Measurements from ENCODE around the gene ANKRD11.
A peak's percentile ranks its signal among the peaks of the same experiment; 100 is the strongest.

The ANKRD11 gene

DNA sequence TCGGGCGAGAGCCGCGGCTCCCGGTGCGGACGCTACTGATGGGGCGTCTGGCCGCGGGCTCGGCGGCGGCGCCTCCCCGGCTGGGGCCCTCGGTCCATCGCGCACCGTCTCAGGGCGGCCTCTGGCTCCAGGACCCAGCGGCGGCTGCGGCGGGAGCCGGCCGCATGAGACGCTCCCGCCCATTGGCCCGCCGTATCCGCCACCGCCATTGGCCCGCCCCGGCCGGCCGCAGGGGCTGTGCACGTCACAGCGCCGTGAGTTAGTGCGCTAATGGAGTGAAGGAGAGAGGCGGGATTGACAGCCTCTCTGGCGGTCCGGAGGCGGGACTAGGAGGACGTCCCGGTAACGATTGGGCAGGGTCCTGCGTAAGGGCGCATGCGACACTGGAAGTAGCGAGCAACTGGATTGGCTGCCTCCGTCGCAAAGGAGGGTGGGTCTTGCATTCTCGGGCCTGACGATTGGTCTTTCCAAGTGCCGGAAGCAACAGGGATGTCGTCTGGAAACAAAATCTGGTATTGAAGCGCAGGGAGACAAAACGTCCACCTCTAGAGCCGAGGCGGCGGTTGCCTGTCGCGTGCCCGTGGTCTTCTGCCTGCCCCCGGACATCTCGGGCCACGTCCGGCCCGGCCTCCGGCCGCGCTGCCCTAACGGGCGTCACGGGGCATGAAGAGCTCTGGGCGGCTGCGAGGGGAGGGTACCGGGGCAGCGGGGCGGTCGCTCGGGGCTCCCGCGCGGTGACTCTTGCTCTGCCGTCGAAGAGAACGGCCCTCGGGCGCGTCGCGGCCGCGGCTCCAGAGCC is at the start of gene ANKRD11:
TSS of gene ANKRD11 (minus strand) at position 123 of the 799 bp plus-strand sequence. CDS start 173,542 bp downstream, outside the sequence.
- DNase-seq = peak; percentile 100

DNA sequence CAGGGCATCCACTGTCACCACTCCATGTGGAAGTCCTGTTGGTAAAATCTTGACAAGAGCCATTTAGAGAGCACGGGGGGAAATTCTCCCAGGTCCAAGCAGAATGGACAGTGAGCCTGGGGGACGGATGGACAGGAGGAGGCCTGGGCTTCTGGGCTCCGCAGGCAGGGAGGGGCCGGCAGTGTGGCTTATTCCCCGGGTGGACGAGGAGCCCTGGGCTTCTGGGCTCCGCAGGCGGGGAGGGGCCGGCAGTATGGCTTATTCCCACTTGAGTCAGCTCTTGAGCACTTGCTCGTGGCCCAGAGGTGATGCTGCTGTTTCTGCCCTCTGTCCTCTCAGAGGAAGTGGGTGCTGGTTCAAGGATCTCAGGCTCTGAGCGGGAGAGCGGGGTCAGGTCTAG is 47.9 kb upstream of the ANKRD11 start:
- no peak for DNase-seq

DNA sequence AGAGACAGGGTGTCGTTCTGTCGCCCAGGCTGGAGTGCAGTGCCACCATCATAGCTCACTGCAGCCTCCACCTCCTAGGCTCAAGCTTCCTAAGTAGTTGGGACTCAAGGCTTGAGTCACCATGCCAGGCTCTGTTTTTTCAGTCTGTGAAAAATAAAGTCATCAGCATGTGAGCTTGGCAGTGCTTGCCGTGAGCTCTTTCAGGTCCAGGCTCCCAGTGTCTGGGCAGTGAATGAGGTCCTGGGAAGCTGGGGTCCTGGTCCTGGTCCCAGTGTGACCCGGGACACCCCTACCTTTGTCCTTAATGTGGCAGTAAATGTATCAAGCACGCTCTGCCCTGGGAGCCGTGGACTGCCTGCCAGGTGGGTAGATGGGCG is 47.2 kb upstream of the ANKRD11 start:
- DNase-seq = no peak

DNA sequence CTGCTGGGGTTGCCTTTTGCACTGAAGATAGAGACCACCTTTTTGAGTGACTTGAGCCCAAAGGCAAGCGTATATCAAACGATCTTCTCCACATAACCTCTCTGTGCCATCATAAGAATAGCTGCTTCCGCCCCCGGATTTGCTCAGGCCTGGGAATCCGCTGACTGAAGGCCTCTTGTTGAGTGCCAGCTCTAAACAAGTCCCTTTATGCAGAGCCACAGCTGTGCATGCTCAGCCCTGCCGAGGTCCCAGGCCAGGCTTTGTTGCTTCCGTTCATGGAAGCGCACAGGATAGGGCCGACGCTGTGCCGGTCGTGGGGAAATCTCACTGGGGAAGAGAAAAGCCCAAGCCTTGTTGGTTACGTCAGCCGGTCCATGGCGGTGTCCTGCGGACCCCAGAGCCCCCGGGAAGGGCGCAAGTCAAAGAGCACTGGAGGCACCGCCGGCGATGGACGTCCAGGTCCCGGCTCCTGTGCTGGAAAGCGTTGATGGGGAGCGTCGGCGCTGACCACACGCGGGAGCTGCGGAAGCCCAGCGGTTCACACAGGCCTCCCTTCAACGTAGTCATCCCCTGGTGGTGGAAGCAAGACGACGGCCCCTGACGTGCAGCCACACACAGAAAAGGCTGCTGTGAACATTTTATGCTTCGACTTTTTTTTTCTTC is 46.7 kb upstream of the ANKRD11 start:
- DNase-seq = no peak

DNA sequence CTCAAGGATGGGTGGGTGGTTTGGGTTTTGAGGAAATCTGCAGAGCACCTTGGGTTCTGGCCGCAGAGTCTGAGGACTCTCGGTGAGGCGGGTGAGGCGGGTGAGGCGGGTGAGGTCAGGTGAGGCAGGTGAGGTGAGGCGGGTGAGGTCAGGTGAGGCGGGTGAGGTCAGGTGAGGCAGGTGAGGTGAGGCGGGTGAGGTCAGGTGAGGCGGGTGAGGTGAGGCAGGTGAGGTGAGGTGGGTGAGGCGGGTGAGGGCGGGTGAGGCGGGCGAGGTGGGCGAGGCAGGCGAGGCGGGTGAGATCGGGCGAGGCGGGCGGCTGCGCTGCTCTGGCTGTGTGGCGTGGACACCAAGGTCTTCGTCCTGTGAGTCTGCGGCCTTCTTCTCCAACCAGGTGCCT is 46.0 kb upstream of the ANKRD11 start:
- DNase-seq = no peak

DNA sequence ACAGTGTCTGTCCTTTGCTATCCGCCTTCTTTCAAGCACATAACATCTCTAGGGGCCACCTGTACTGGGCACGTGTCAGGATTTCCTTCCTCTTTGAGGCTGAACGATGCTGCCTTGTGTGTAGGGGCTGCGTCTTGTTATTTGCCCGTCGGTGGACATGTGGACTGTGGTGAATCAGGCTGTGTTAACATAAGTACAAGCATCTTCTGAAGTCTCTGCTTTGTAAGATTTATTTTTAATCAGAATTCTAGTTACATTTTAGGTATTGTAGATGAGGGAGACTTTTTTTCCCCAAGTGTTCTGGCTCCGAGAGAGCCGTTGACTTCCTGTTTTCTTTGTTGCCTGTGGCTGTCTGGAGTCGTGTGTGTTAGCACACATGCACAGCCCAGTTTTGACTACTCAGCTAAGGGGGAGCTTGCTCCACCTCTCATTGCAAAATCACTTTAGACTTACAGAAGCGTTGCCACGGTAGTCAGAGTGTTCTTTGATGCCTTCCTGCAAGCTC is 43.9 kb upstream of the ANKRD11 start:
- peak; percentile 68 for DNase-seq

DNA sequence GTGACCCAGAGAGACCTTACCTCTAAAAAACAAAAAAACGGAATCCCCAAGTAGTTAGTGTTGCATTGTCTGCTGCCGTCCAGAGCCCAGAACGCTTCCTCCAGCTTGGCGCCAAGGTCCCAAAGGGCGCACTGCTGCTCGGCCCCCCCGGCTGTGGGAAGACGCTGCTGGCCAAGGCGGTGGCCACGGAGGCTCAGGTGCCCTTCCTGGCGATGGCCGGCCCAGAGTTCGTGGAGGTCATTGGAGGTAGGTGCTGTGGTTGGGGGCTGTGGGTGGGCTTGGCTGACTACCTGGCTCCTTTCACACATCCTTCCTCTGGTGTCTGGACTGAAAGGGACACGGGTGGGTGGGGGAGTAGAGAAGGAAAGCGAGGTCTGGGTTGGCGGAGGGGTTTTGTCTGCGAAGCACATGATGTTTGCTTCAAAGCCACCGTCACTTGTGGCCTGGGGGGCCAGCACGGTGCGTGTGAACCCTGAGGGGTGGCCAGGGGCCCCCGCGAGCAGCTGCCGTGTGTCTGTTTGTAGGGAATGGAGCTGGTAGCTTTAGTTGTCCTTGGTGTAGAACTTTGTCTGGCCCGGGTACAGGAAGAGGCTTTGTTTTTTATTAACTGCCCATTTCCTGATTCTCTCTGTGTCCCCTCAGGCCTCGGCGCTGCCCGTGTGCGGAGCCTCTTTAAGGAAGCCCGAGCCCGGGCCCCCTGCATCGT is 41.6 kb upstream of the ANKRD11 start:
- no peak for DNase-seq

DNA sequence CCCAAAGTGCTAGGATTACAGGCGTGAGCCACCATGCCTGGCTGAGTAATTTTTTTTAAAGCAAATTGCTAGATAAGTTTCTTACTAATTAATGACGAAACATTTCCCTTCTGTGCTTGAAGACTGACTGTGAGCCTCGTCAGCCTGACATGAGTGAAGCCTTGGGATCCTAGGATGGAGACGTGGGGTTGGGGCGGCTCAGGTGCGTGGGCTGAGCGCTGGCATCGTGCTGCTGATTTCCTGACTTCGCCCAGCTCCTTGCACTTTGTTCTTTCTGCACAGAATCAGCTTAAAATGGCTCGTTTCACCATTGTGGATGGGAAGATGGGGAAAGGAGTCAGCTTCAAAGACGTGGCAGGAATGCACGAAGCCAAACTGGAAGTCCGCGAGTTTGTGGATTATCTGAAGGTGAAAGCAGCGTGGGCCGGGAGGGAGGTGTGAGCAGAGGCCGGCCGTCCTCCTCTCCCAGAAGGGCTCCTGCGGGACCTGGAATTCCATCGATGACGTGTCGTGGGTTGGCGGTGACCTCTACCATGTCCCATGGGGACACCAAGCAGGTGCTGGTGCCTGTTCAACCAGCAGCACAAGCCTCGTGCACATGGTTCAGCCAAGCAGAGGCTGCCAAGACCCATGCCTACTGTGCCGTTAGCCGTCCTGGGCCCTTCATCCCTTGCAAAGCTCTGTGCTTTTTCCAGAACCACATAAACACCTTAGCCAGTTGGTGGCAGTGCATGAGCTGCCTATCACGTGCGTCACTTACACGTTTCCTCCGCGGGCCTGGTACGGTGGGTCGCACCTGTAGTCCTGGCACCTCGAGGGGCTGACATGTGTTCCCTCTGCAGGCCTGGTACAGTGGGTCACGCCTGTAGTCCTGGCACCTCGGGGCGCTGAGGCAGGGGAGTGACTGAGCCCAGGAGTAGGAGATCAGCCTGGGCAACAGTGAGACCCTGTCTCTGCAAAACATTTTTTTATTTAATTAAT is 40.3 kb upstream of the ANKRD11 start:
- no peak for DNase-seq

DNA sequence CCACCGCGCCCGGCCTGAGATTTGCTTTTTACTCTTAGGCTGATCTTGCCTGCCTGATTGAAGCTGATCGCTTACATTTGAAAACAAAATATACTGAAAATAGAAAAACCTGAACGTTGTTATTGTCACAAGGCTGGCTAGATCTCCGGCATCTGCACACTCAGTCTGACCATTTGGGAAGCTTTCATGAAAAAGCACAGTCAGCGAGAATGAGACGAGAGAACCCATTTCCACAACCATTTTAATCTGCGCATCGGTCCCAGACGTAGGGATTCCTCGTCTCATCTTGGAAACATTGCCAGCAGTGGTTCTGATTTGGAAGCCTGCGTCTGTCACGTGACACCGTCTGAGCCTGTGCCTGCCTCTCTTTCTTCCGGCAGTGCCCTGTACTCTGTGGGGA is 38.7 kb upstream of the ANKRD11 start:
- no peak for DNase-seq

DNA sequence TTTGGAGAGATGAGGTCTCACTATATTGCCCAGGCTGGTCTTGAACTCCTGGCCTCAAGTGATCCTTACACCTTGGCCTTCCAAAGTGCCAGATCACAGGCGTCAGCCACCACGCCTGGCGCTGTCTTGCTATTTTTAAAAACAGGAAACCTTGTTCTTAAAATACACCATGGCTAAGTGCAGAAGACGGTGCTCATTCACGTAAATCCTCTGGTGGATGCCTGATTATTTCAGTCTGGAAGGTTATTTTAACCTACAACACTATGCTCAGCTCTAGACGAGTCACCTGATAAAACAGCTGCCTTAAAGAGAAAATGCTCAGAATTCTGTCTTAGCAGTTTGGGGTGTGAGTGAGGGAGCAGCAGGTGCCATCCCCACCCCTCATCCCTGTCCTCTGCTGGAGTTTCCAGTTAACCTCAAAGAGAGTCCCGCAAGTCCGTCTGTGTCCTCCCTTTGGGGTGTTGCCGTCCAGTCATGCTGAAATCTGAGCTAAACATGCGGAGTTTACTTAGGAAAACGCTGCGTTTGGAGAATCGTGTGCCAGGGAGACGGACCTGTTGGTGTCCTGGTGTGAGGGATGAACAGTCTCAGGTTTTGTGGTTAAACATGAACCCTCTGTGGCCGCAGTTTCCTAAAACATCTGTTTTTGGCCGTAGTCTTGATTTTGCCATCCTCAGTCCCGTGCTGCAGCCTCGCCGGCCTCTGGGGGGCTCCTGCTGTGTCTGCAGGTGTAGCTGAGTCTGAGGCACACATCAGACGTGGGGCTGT is 35.0 kb upstream of the ANKRD11 start:
- DNase-seq = no peak

DNA sequence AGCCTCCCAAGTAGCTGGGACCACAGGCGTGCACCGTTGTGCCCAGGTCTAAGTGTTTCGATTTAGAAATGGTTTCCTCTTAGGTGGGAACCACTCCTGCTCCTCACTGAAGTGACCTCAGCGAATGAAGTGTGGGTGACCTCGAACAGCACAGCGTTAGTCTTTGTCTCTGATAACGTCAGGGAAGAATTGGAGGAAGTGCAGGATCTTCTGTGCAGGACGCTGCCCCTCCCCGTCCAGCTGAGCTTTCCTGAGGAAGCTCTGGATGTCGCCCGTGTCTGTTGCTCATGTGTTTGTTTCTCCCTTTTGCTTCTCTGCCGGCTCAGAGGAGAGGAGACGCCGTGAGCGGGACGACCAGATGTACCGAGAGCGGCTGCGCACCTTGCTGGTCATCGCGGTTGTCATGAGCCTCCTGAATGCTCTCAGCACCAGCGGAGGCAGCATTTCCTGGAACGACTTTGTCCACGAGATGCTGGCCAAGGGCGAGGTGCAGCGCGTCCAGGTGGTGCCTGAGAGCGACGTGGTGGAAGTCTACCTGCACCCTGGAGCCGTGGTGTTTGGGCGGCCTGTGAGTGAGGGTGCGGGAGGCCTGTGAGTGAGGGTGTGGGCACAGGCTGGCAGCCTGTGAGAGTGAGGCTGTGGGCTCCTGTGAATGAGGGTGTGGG is 33.5 kb upstream of the ANKRD11 start:
- no peak for DNase-seq

DNA sequence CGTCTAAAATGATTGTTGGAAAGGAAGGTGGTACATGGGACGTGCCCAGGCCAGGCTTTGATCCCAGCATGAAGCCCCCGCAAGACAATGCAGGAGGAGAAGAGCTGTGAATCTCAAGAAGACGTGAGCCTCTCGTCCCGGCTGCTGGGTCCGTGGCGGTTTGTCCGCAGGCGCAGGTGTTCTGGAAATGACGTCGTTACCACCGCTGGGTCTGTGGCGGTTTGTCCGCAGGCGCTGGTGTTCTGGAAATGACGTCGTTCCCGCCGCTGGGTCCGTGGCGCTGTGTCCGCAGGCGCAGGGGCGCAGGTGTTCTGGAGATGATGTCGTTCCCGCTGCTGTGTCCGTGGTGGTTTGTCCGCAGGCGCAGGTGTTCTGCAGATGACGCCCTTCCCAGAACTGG is 31.9 kb upstream of the ANKRD11 start:
- no peak for DNase-seq

DNA sequence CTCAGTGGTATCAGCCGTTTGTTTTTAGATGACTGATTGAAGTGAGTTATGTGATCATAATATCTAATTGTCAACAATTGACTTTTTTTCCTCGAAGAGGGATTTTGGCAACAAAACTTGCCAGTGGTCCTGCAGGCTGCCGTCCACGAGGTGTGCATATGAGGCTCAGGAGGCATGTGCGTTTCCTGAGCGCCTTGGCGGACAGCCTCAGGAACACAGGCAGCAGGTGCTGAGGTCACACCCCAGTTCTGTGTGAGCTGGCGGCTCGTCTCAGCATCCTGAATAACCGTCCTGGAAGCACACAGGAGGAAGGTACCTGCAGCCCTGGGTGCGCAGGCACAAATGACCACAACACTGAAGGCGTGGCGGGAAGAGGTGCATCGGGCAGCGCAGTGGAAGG is 29.5 kb upstream of the ANKRD11 start:
- no peak for DNase-seq

DNA sequence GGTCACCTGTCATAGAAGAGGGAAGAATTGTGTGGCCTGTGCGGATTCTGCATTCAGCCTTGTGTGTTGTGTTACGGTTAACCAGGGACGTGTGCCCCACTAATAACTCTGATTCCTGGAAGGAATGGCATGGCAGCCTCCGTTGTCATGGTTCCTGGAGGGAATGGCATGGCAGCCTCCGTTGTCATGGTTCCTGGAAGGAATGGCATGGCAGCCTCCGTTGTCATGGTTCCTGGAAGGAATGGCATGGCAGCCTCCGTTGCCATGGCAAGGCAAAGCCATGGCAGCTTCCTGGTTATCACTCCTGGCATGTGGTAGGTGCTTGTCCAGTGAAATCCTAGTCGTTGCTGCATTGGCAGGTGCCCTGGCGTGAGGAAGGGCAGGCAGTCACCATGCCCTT is 26.8 kb upstream of the ANKRD11 start:
- no peak for DNase-seq

DNA sequence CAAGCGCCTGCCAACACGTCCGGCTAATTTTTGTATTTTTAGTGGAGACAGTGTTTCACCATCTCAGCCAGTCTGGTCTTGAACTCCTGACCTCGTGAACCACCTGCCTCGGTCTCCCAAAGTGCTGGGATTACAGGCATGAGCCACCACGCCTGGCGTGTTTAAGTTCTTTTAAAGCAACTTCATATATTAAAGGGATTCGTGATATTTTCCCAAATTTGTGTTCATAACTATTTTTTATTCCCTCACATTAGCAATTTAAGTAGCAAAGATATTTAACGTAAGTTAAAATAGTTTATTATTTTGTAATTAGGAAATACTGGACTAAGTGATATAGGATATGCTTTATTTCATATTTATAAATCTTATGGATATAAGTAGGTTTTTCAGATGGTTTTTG is 22.1 kb upstream of the ANKRD11 start:
- DNase-seq = no peak

DNA sequence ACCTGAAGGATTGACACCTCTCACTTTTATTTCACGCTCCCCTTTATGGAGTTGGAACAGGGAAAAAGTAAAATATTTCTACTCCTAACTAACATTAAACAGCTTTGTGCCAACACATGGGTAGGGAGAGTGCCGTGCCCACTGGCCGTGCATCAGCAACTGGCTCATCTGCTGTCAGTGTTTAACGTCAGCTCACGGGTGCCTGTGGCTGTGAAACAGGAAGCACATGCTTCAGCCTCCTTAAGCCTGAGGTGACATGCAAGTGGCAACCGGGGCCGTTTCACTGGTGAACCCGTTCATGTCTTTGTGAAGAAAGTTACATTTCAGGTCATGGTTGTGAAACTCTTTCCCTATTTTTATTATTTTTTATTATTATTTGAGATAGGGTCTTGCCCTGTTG is 21.0 kb upstream of the ANKRD11 start:
- no peak for DNase-seq

DNA sequence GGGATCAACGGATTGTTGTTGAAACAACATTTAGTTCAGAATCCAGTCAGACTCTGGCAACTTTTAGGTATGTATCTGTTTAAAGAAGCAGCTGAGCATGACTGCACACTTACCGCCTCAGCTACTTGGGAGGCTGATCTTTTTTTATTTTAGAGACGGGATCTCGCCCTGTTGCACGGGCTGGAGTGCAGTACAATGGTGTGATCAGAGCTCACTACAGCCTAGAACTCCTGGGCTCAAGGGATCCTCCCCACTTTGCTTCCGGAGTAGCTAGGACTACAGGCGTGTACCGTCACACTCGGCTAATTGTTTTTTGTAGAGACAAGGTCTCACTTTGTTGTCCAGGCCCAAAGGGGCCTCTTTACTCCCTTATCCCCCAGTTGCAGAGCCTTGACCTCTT is 20.2 kb upstream of the ANKRD11 start:
- no peak for DNase-seq

DNA sequence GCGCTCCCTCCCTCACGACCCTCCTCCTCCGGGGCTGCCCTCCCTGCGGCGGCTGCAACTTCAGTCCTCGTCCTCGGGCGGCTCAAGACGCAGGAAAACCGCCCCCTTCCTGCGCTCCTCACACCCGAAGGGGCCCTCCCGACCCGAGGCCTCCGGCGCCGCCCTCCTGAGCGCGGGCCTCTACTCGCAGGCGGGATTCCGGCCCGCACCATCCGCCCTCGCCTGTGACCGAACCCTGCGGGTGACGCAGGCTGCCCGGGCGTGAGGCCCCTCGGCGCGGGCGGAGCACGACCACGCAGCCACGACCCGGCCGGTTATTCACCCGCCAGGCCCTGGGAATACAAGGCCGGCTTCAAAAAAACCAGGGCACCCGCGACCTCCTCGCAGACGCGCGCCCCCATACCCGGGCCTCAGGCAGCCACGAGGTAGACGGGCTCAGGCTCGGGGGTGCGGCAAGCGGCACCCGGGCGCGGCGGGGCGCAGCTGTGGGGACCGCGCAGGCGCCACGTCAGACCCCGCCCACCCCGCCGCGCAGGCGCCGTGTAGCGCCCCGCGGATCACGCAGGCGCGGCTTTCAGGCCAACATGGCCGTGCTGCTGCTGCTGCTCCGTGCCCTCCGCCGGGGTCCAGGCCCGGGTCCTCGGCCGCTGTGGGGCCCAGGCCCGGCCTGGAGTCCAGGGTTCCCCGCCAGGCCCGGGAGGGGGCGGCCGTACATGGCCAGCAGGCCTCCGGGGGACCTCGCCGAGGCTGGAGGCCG is 17.7 kb upstream of the ANKRD11 start, which contains the start of gene SPG7:
TSS of gene SPG7 (plus strand) at position 570 of the 757 bp plus-strand sequence. CDS start at position 585, 15 bp downstream.
- peak; percentile 90 for DNase-seq

DNA sequence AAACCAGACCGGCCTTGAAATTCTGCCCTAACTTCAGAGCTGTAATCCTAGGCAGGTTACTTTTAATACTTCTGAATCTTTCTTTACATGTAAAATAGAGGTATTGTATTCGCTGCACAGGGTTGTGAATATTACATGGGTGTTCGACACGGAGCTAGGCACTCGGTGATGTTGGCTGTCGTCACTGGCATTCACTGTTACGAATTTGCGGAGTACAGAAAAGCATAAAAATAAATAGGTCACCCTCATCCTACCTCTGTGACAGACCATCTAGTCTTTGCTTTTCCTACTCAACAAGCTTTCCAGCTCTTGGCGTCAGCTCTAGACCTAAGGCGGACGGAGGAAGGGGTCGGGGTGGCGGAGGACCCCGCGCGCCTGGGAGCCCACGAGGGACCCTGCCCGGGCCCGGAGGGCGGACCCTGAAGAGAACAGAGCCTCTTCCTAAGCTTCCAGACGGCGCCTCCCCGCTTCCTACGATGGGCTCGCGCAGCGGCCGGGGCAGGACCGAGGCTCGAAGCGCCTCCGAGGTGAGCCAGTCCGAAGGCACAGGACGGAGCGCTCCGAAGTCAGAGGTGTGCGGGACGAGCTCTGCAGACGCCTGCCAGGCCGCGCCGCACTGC is 17.0 kb upstream of the ANKRD11 start:
- no peak for DNase-seq

DNA sequence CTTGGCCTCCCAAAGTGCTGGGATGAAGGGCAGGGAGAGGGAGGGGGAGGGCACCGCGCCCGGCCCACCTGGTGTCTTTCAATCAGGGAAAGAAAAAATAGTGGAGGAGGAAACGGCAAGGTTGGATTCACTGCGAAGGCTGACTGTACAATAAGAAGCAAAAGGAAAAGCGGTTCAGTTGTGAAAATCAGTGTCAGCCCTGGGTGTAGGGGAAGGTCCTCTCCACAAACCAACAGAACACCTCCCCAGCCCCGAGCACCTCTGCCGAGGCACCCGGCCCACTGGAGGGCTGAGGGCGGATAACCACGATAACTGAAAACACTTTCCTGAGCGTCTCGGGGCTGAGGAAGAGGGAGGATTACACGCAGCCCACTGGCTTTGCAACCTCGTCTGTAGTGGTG is 16.4 kb upstream of the ANKRD11 start:
- DNase-seq = no peak

Measured in CD4-positive, alpha-beta T cell treated with Interferon gamma for 1 hour (primary cell).